Frontal cortex (tissue), 4 donors: Measurements from ENCODE around the gene TRPM3. TPM values are rescaled to one million over a fixed set of nuclear protein-coding genes. Genes with fewer than 3 reads are reported as not detected.
"Not testable (repeated sequence)": the region's sequence is repeated elsewhere in the genome, so short reads cannot be mapped to it uniquely, and the experiment has no call there.

ENCODE experiments used
- DNase-seq, 2 donors: peaks; one replicate each; pipeline ENCODE4 v3.0.0; 2012; ENCODE audit warnings: low spot score in 2 of 2
- FAIRE-seq: peaks from 2 replicates; lab custom pipeline; 2012; peaks lifted over from hg19 to GRCh38; lab: Jason Lieb, UNC
- total RNA-seq: library from RNA; depleted of rRNA; stranded (reverse); fragments of >200 nt; gene quantifications from one replicate; pipeline ENCODE4 v1.2.3, GENCODE V29; 2014
- donor health status: control.
- donor health status: control.
- donor health status: control.

The TRPM3 gene
- total RNA-seq, 1 donor from 2014 or later = 18.8 TPM

DNA sequence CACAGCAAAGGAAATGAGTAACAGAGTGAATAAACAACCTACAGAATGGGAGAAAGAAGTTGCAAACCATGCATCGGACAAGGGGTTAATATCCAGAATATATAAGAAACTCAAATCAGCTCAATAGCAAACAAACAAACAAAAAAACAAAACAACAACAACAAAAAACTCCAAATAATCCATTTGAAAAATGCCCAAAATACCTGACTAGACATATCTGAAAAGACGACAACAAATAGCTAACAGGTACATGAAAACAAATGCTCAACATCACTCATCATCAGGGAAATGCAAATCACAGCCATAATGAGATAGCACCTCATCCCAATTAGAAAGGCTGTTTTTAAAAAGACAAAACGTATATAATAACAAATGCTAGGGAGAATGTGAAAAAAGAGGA is 111.2 kb downstream of the TRPM3 start:
- FAIRE-seq = no peak

DNA sequence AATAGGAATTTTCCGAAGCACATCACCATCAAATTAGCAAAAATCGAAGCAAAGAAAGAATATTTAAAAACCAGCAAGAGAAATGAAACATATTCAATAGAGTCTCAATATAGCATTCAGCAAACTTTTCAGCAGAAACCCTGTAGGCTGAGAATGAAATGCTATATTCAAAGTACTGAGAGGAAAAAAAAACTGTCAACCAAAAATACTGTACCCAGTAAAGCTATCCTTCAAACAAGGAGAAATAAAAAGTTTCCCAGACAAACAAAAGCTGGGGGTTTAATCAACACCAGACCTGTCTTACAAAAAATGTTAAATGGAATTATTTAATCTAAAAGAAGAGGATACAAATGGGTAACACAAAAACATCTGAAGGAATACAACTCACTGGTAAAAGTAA is 116.0 kb downstream of the TRPM3 start:
- no peak for DNase-seq
- no peak for FAIRE-seq

More for the DNA sequence above, 111.2 kb downstream of the TRPM3 start:
- no peak for DNase-seq

DNA sequence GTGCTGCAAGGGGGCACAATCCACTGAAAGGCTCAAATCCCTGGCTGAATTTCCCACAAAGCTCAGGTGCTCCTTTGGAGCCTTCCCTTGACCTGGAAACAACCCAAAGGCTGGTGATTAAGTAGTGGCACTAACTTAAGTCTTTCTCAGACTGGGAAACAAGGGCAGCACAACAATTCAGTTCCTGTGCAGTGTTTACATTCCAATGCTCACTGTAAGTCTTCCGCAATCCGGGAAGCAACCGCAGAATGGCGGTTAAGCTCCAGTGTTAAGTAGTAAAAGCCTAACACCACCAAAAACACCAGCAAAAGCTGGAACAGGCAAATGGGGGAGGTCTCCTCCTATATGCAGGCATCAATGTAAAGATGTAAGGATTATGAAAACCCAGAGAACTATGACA is 117.2 kb downstream of the TRPM3 start:
- no peak for DNase-seq
- FAIRE-seq = no peak

DNA sequence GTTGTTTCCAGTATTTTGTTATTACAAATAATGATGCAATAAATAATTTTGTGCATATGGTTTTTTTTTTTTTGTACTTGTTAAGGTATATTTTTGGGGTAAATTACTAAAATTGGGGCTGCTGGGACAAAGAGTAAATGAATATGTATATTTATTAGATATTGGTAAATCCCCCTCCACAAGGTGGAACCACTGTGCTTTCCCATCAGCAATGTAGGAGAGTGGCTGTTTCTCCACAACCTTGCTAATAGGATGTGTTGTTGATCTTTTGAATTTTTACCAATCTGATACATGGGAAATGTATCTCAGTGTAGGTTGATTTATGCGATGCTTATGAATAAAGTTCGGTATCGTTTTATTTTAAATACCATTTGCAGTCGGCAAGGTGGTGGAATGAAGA is 118.1 kb downstream of the TRPM3 start:
- FAIRE-seq (no peak), DNase-seq (no peak)

- DNase-seq (no peak), FAIRE-seq (no peak)
These were observed 119.5 kb downstream of the TRPM3 start for GRCh38 chr9:71001780-71002386.

- DNase-seq (no peak), FAIRE-seq (no peak)
These were observed 122.5 kb downstream of the TRPM3 start for GRCh38 chr9:70998962-70999361.

DNA sequence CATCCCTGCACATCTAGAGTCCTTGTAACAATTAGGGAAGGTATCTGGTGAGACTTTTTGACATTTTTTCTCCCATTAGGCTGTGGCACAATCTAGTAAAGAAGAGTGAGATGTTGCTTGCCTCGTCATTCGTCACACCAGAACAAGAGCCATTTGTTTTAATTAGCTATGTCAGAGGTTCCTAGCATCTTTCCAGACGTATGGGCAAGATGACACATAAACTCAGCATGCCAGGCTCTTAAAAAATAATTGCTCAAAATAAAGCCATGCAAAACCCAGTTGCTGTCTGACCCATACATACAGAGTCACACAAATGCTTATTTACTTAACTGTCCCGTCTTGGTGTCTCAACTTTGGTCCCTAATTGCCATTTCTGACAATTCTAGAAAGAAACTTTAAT is 125.9 kb downstream of the TRPM3 start:
- DNase-seq (no peak), FAIRE-seq (no peak)

DNA sequence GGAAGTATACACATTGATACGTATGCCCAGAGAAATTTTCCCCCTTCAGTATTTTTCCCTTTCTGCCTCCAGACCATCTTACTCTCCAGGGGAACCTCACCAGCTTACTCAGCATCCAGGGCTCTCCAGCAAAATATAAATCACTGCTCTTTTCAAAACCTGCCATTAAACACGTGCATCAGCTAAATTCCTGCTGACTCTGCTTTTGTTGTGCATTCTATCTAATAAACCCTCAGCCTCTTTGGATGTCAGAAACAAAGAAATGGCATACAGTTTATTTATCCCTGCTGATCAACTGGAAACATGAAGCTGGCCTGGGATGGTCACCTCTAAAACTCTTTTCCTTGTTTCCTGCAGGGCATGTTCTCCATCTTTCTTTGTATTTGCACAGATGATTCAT is 126.8 kb downstream of the TRPM3 start:
- DNase-seq = no peak
- no peak for FAIRE-seq

DNA sequence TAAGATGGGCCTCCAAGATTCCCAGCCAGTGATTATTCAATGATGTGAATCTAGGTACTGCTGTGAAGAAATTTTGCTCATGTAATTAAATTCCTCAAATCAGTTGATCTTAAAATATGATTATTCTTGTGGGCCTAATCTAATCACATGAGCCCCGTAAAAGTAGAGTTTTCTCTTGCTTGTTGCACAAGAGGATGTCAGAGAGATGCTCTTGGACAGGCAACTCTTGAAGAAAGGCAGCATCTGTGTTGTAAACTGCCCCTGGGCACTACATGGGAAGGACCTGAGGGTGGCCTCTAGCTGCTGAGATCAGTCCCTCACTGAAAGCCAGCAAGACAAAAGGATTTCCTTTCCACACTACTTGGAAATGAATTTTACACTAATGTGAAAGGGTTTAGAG is 132.9 kb downstream of the TRPM3 start:
- DNase-seq (no peak), FAIRE-seq (no peak)

DNA sequence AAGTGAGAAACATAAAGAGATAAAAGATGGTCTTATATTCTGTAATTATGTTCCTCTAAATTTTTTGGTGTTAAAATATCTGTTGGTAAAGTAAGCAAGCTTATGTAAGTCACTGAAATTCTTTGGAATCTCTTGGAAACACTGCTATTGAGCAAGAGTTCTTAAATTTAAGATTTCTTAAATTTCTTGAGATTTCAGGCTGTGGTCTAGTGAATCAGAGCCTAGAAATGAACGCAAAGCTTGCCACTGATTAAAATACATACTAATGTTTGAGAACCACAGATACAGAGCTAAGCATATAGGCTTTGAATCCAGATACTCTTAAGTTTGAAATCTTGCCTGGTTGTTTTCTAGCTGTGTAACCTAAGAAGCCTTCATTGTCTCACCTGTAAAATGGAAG is 133.4 kb downstream of the TRPM3 start:
- FAIRE-seq = no peak
- no peak for DNase-seq

GRCh38 chr9:70986984-70987383 is 134.4 kb downstream of the TRPM3 start:
- no peak for FAIRE-seq

GRCh38 chr9:70983723-70984295 is 137.6 kb downstream of the TRPM3 start:
- DNase-seq = no peak
- FAIRE-seq = no peak

More at GRCh38 chr9:70986984-70987383, 134.4 kb downstream of the TRPM3 start:
- no peak for DNase-seq

DNA sequence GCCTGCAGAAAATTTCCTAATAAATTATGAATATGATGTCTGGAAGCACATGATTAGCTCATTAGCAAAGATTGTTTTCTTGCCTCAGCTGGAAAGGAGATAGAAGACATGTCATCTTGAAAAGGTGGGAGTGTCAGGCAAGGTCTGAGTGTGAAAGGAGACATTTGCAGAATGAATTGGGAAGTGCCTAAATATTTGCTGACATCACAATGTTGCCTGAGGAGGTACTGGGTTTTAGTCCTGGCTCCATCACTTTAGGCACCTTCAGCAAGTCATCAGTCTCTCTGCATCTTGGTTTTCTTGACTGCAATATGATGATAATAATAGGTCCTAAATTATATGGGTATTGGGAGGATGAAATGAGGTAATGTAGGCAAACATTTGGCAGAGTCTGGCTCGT is 140.1 kb downstream of the TRPM3 start:
- FAIRE-seq (no peak), DNase-seq (no peak)

DNA sequence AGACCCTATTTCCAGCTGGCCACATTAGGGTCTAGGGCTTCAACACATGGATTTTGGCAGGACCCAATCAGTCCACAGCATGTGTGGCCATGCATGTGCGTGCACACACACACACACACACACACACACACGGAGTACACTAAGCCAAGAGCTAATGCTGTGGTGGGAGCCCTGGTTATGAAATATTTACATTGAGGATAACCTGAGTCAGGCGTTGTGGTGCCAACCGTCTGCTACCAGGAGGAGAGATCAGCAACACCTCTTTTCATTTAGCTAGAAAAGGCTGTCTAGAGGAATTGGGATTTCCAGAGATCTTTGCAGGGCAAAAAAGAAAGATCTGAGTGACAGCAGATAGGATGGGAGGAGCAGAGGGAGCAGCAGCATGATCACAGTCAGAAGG is 141.5 kb downstream of the TRPM3 start:
- DNase-seq (no peak), FAIRE-seq (no peak)

GRCh38 chr9:70978085-70978484 is 143.3 kb downstream of the TRPM3 start:
- DNase-seq = no peak
- no peak for FAIRE-seq

GRCh38 chr9:70975821-70976220 is 145.6 kb downstream of the TRPM3 start:
- DNase-seq (no peak), FAIRE-seq (no peak)

DNA sequence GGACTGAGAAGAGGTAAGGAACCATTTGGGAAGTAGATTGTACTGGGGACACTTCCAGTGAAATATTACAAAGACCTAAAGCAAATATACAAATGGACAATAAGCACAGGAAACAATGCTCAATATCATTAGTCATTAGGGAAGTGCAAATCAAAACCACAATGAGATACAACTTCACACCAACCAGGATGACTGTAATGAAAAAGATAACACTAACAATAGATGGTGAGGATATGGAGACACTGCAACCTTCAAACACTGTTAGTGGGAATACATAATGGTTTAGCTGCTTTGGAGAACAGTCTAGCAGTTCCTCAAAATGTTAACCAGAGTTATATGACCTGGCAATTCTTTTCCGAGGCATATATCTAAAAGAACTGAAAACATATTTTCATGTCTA is 149.7 kb downstream of the TRPM3 start:
- no peak for DNase-seq
- no peak for FAIRE-seq

DNA sequence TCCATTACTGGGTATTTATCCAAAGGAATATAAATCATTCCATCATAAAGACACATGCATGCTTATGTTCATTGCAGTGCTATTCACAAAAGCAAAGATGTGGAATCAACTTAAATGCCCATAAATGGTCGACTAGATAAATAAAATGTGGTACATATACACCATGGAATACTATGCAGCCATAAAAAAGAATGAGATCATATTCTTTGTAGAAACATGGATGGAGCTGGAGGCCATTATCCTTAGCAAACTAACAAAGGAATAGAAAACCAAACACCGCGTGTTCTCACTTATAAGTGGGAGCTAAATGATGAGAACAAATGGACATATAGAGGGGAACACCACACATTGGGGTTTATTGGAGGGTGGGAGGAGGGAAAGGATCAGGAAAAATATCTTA is 155.0 kb downstream of the TRPM3 start:
- FAIRE-seq, DNase-seq: not testable (repeated sequence)

DNA sequence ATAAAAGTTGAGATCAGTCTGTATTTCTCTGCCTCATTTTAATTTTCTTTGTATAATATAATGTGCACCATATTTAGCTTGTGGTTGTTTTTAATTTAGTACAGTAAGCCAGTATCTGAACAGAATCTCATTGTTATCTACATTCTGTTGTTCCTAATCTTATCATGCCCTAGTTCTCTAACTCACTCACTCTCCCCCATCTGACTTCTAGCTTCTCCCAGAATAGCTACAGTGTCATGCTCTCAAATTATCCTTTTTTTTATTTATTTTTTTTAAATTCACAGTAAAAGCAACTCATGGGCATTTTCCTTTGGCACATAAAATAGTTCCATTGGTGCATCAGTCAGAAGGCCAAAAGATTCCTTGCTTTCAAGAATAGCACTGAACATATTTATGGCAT is 156.6 kb downstream of the TRPM3 start:
- no peak for DNase-seq
- no peak for FAIRE-seq

- no peak for DNase-seq
- no peak for FAIRE-seq
These were observed 157.9 kb downstream of the TRPM3 start for GRCh38 chr9:70963554-70963953.

DNA sequence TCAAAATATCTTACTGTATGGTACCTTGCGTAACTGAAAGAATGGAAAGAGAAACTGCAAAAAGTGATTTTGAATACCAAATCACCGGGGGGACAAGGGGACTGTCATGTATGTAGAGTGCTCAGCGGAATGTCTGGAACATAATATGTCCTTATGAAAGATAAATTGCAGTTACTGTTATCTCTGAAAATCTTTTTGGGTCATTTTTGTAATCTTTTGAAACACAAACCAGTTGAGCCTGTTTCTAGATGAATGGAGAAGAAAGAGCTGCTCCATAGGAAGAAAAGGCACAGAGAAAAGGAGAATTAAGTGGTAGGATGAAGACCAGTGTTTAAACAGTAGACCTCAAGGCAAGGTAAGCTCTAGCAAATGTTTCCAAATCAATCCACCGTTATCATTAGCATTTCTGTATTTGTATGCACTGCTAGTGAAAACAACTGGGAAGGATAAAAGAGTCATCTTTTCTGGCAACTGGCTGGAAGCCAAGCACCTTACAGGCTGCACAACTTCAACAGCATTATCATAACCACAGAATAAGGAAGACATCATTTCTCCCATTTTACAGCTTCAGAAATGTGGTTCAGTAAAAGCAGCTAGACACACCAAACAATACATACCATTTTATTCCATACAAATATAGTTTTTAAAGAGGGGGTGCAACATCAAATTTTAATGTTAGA is 158.5 kb downstream of the TRPM3 start:
- FAIRE-seq = no peak
- no peak for DNase-seq

- no peak for FAIRE-seq
- no peak for DNase-seq
These were observed 162.1 kb downstream of the TRPM3 start for GRCh38 chr9:70959366-70959765.
